ENCODE results near the gene DUS2. TPM values are rescaled to one million over a fixed set of nuclear protein-coding genes. Genes with fewer than 3 reads are reported as not detected.
A peak's percentile ranks its signal among the peaks of the same experiment; 100 is the strongest.

The DUS2 gene
- total RNA-seq, 1 donor from 2014 or later, result 22.9 TPM

DNA sequence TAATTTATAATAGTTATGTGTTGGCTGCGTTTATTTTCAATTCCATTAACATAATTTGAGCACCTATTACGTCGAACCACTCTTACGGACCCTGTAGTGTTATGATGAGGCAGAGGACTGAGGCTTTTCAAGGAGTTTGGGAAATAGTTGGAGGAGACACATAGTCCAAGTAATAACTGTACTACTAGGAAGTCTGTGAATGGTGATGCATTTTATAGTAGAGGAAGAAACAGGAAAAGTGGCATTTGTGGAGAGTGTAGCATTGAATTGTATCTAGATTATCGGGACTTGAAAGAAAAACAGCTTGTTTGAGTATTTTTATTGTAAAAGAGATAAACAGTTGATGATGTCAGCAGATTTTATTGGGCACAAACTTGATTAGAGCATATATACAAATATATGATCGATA is 63.8 kb downstream of the DUS2 start:
- peaks cover 25% of the 10 kb centered on the region for H3K4me1 ChIP-seq
- H3K4me2 ChIP-seq, result peak overlapping the region; percentile 81
- H3K4me3 ChIP-seq, result peak overlapping the region; percentile 98
- DNase-seq (ENCODE audit: low spot score), result no peak
- peak overlapping the region; percentile 79 for H3K9ac ChIP-seq
- no peak overlapping the region for H2AFZ ChIP-seq (replicated peaks)
- Mint-ChIP-seq H3K4me1 (peaks cover 23% of the 10 kb centered on the region), H3K9me3 (no peaks in the 10 kb centered on the region), H3K4me3 (peak overlapping the region; percentile 100), H3K36me3 (no peaks in the 10 kb centered on the region), H3K27me3 (ENCODE audit: insufficient read depth, low read depth) (no peaks in the 10 kb centered on the region), H3K27ac (no peak overlapping the region)
- no peaks in the 10 kb centered on the region for H3K27me3 ChIP-seq
- TF ChIP-seq, protein P1, sequence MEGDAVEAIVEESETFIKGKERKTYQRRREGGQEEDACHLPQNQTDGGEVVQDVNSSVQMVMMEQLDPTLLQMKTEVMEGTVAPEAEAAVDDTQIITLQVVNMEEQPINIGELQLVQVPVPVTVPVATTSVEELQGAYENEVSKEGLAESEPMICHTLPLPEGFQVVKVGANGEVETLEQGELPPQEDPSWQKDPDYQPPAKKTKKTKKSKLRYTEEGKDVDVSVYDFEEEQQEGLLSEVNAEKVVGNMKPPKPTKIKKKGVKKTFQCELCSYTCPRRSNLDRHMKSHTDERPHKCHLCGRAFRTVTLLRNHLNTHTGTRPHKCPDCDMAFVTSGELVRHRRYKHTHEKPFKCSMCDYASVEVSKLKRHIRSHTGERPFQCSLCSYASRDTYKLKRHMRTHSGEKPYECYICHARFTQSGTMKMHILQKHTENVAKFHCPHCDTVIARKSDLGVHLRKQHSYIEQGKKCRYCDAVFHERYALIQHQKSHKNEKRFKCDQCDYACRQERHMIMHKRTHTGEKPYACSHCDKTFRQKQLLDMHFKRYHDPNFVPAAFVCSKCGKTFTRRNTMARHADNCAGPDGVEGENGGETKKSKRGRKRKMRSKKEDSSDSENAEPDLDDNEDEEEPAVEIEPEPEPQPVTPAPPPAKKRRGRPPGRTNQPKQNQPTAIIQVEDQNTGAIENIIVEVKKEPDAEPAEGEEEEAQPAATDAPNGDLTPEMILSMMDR (IDR thresholded peaks at IDR 0.05), result no peak
- TF ChIP-seq EZH2 (IDR thresholded peaks at IDR 0.05), result no peak
- no peak for TF ChIP-seq EZH2phosphoT487 (IDR thresholded peaks at IDR 0.05)
- H3F3A ChIP-seq (ENCODE audit: low read depth), result peaks cover 30% of the 10 kb centered on the region
- H4K20me1 ChIP-seq (ENCODE audit: low read depth), result peaks cover 52% of the 10 kb centered on the region
- no peaks in the 10 kb centered on the region for H3K9me3 ChIP-seq (ENCODE audit: low read depth)
- H3K79me2 ChIP-seq (ENCODE audit: low read depth), result peaks cover 64% of the 10 kb centered on the region
- H3K36me3 ChIP-seq, result no peaks in the 10 kb centered on the region
- H3K27ac ChIP-seq, result no peak overlapping the region

DNA sequence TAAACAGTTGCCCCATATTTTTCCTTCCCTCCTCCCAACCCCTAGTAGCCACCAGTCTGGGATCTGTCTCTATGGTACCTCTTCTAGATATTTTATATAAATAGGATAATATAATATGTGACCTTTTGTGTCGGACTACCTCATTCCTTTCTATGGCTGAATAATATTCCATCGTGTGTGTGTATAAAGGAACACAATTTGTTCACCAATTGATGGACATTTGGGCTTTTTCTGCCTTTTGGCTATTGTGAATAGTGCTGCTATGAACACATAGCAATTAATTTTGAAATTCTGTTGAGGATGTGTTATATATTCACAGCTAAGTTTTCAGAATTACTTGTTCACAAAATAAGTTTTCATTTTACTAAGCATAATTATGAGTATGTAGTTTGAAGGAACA is 64.6 kb downstream of the DUS2 start:
- peak overlapping the region; percentile 81 for H3K4me2 ChIP-seq

DNA sequence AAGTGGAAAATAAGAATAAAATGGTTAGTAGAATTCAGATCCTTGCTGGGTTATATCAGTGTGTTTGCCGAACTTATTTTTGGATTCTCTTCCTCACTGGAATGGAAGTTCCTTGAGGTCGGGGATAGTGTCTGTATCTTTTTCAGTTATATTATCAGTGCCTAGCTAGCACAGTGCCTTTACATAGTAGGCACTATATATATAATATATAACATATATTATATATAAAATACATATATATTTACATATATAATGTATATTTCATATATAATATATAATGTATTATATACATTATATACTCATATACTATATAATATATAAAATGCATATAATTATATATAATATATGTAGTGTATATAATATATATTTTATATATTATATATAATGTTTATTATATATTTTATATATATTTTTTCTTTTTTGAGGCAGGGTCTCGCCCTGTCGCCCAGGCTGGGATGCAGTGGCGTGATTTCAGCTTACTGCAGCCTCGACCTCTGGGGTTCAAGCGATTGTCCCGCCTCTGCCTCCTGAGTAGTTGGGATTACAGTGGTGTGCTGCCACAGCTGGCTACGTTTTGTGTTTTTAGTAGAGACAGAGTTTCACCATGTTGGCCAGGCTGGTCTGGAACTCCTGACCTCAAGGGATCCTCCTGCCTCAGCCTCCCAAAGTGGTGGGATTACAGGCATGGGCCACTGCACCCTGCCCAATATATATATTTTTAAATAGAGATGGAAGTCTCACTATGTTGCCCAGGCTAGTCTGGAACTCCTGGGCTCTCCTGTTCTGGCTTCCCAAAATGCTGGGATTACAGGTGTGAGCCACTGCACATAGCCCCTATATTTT is 65.3 kb downstream of the DUS2 start:
- Histone ChIP-seq H3K79me2 (ENCODE audit: low read depth) (peaks cover 79% of the 10 kb centered on the region), H3K27me3 (no peaks in the 10 kb centered on the region), H3K9ac (no peak overlapping the region), H3K4me1 (peaks cover 25% of the 10 kb centered on the region), H3K4me3 (peak overlapping the region; percentile 98), H3F3A (ENCODE audit: low read depth) (peaks cover 26% of the 10 kb centered on the region), H3K4me2 (peak overlapping the region; percentile 81), H3K9me3 (ENCODE audit: low read depth) (no peaks in the 10 kb centered on the region), H3K27ac (no peak overlapping the region), H2AFZ (replicated peaks) (no peak overlapping the region), H3K36me3 (no peaks in the 10 kb centered on the region), H4K20me1 (ENCODE audit: low read depth) (peaks cover 67% of the 10 kb centered on the region)
- Mint-ChIP-seq H3K27ac (no peak overlapping the region), H3K9me3 (no peaks in the 10 kb centered on the region), H3K27me3 (ENCODE audit: insufficient read depth, low read depth) (no peaks in the 10 kb centered on the region), H3K36me3 (no peaks in the 10 kb centered on the region), H3K4me1 (peaks cover 20% of the 10 kb centered on the region), H3K4me3 (no peak overlapping the region)
- TF ChIP-seq, protein P1 (IDR thresholded peaks at IDR 0.05), result no peak
- TF ChIP-seq EZH2 (IDR thresholded peaks at IDR 0.05) (no peak), EZH2phosphoT487 (IDR thresholded peaks at IDR 0.05) (no peak)
- no peak for DNase-seq (ENCODE audit: low spot score)

More for the DNA sequence above, 64.6 kb downstream of the DUS2 start:
- Mint-ChIP-seq H3K4me1 (peaks cover 23% of the 10 kb centered on the region), H3K4me3 (no peak overlapping the region), H3K27me3 (ENCODE audit: insufficient read depth, low read depth) (no peaks in the 10 kb centered on the region), H3K36me3 (no peaks in the 10 kb centered on the region), H3K9me3 (no peaks in the 10 kb centered on the region), H3K27ac (no peak overlapping the region)
- Histone ChIP-seq H4K20me1 (ENCODE audit: low read depth) (peaks cover 60% of the 10 kb centered on the region), H3K27ac (no peak overlapping the region), H2AFZ (replicated peaks) (no peak overlapping the region), H3K9ac (no peak overlapping the region), H3K9me3 (ENCODE audit: low read depth) (no peaks in the 10 kb centered on the region), H3F3A (ENCODE audit: low read depth) (peaks cover 30% of the 10 kb centered on the region), H3K4me3 (peak overlapping the region; percentile 98), H3K36me3 (no peaks in the 10 kb centered on the region), H3K4me1 (peaks cover 25% of the 10 kb centered on the region), H3K79me2 (ENCODE audit: low read depth) (peaks cover 73% of the 10 kb centered on the region), H3K27me3 (no peaks in the 10 kb centered on the region)
- DNase-seq (ENCODE audit: low spot score), result no peak
- TF ChIP-seq, protein P1 (IDR thresholded peaks at IDR 0.05), result no peak
- TF ChIP-seq EZH2 (IDR thresholded peaks at IDR 0.05) (no peak), EZH2phosphoT487 (IDR thresholded peaks at IDR 0.05) (no peak)
